ENCODE data around the gene SENP1.

DNA sequence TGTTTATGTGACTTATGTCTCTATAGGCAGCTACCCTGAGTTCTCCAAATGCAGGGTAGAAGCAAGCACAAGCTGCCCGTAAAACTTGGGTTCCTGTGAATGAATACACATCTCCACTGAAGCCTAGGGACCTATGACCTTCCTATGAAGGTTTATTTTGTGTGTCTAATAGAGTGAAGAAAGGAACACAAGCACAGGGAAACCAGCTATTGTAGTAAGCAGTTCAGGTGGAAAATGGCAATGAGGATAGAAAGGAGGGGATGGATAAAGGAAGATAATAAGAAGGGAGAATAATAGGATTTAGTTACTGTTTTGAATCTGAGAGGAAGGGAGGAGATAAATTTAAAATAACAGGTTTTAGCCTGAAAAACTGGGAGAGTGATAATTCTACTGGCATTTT is 15.6 kb upstream of the SENP1 start:
- TF ChIP-seq POLR2AphosphoS5 (IDR thresholded peaks at IDR 0.05; ENCODE audit: borderline replicate concordance, low read depth, low read length) (no peak), EZH2 (IDR thresholded peaks at IDR 0.05) (no peak), FOXP2 (optimal IDR thresholded peaks at IDR 0.05; ENCODE audit: control extremely low read depth, extremely low read length, insufficient read depth) (no peak)

Measured in SK-N-MC (cell line).